RKO (cell line): ENCODE results near the gene GMEB1.
A peak's percentile ranks its signal among the peaks of the same experiment; 100 is the strongest.
"Not testable (repeated sequence)": the region's sequence is repeated elsewhere in the genome, so short reads cannot be mapped to it uniquely, and the experiment has no call there.

ENCODE experiments used
- DNase-seq: peaks from one replicate; pipeline ENCODE4 v3.0.0-alpha.2; 2016; ENCODE audit warnings: low spot score

Gene GMEB1, protein sequence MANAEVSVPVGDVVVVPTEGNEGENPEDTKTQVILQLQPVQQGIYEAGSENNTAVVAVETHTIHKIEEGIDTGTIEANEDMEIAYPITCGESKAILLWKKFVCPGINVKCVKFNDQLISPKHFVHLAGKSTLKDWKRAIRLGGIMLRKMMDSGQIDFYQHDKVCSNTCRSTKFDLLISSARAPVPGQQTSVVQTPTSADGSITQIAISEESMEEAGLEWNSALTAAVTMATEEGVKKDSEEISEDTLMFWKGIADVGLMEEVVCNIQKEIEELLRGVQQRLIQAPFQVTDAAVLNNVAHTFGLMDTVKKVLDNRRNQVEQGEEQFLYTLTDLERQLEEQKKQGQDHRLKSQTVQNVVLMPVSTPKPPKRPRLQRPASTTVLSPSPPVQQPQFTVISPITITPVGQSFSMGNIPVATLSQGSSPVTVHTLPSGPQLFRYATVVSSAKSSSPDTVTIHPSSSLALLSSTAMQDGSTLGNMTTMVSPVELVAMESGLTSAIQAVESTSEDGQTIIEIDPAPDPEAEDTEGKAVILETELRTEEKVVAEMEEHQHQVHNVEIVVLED

DNA sequence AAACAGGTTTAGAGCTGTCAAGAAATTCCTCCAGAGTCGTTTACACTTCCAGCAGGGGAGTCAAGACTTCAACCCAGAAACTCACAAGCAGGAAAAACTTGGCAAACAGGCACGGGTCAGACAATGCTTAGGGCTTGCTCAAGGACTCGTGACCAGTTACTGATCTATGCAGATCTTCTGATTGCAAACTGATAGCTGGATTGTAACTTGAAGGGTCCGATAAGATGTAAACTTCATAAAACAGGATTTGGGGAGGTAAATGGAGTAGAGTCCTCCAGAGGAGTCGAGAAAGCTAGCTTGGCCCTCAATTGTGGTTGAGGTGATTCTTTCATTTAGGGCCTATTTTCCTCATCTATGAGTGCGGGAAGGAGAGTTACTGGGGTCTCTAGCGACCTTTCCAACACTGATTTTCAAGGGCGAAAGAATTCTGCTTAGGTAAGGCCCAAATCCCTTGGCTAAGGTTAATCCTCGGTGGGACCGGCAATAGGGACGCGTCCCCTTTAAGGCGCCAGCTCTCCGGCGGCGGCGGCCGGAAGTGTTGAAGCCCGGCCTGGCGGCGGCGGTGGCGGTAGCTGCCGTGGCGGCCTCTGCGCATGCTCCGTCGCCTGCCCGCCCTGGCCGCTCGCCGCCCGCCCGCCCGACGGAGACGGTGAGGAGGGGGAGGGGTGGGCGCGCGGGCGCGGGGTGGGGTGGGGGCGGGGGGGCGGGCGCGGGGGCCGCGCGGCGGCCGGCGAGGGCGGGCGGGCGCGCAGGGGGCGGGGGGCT, at the start of gene GMEB1:
Gene GMEB1 (plus strand): TSS at position 594 of the 765 bp plus-strand sequence. CDS start 14,829 bp downstream, outside the sequence.
- peak; percentile 93 for DNase-seq

- no peak for DNase-seq
These were observed 36.9 kb upstream of the GMEB1 start for GRCh38 chr1:28631713-28632112.

GRCh38 chr1:28632560-28632959, 36.0 kb upstream of the GMEB1 start:
- no peak for DNase-seq

DNA sequence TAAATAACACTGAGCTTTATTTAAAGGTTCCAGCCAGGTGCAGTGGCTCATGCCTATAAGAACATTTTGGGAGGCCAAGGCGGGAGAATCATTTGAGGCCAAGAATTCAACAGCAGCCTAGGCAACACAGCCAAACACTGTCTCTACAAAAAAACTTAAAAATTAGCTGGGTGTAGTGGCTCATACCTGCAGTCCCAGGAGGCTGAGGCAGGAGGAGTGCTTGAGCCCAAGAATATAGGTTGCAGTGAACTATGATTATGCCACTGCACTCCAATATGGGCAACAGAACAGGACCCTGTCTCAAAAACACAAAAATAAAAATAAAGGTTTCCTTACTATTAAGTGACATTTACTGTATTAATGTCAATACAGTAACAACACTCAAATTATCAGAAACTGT, 27.8 kb upstream of the GMEB1 start:
- DNase-seq, result peak; percentile 71

- DNase-seq, result peak; percentile 41
These were observed 26.3 kb upstream of the GMEB1 start for GRCh38 chr1:28642056-28642846.

DNA sequence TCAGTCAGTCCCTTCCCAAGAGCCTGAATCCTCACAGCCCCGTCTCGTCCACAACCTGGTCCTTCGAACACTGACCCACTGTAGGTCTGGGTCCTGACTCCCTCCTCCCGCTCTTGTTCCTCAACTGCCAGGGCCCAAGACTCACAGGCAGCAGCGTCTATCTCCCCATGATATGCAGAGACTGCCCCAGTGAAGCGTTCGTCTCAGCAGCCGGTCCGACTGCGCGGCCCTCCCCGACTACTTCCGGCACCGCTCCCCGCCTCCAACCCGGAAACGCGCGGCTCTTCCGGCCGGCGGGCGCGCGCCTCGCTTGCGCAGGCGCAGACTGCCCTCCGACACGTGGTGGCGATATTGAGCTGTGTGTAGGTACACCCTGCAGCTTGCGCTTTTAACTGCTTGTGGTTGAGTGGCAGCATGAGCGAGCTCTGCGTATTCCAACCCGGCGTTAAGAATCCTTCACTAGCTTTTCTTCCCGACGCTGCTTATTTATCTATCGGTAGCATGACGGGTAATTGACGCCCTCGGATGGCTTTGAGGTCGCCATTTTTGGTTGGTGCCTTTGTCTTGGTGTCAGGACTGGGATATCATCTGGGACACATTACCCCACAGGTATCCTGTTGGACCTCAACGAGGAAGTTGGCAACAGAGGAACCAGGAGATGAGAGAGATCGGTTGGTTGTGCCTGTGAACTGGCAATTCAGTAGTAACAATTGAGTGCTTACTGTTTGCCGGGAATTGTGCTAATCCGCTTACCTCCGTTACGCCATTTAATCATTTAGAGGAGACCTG, 25.5 kb upstream of the GMEB1 start, which contains the start of gene TAF12:
Gene TAF12 (minus strand): TSS at position 221 of the 789 bp plus-strand sequence. CDS start 20,986 bp downstream, outside the sequence.
- peak; percentile 96 for DNase-seq

DNA sequence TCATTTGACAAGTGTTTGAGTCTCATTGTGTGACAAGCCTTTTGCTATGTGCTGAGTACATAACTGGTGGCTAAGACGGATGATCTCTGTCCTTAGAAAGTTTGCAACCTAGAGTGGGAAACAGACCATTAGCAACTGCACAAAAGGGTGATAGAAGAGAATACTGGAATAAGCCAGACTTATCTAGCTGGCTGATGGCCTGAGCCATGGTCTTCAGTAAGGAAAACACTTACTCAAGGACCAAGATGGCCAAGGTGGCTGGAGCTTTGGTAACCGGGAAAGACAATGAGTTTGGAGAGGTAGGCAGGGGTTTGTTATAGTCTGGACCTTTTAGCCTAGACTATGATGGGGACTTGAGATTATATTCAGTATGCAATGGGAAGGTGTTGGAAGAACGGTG, 24.1 kb upstream of the GMEB1 start:
- no peak for DNase-seq

DNA sequence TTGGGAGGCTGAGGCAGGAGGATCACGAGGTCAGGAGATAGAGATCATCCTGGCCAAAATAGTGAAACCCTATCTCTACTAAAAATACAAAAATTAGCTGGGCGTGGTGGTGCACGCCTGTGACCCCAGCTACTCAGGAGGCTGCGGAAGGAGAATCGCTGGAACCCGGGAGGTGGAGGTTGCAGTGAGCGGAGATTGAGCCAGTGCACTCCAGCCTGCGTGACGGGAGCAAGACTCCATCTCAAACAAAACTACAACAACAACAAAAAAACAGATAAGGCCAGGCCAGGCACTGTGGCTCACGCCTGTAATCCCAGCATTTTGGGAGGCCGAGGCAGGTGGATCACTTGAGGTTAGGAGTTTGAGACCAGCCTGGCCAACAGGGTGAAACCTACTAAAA, 23.2 kb upstream of the GMEB1 start:
- DNase-seq, result not testable (repeated sequence)

DNA sequence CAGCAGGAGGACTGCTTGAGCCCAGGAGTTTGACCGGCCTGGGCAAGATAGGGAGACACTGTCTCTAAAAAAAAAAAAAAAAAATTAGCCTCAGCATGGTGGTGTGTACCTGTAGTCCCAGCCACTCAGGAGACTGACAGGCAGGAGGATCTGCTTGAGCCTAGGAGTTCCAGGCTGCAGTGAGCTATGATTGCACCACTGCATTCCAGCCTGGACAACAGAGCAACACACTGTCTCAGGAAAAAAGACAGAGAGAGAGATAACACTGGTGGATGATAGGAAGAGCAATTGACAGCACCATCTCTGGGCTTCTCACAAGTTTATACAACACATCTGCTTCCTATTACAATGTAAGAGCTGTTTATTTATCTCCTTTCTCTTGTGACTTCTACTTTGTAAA, 22.5 kb upstream of the GMEB1 start:
- DNase-seq, result no peak

GRCh38 chr1:28648008-28648473, 20.5 kb upstream of the GMEB1 start:
- peak; percentile 95 for DNase-seq

DNA sequence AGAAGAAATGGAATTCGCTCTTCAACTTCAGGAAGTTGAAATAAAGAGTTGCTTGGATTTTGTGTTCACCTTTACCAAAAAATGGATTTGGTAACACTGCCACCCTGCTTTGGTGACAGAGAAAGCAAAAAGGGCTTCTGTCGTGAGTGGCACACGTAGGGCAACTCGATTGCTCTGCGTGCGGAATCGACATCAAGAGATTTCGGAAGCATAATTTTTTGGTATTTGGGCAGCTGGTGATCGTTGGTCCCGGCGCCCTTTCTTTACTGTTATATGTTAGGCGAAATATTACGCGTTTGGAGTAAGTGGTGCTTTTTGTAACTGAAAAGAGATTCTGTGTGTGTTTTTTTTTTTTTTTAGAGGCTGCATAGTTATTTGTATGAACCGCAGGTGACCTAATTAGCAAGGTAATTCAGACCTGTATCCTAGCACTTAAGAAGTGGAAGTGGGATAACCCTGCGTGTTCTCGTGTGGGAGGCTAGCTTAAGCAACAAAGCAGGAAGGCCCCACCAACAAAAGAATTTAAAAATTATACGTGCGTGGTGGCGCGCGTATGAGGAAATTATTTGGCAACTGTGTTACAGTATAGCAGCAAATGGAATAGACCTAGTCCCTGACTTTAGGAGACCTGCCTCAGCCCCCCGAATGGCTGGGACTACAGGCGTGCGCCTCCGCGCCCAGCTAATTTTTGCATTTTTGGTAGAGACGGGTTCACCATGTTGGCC, 19.9 kb upstream of the GMEB1 start, which contains the start of gene RNU11:
Gene RNU11 (plus strand): TSS at position 127 of the 725 bp plus-strand sequence.
- DNase-seq, result peak; percentile 98

- DNase-seq, result not testable (repeated sequence)
These were observed 15.5 kb upstream of the GMEB1 start for GRCh38 chr1:28653063-28653462.

- DNase-seq, result peak; percentile 45
These were observed 14.7 kb upstream of the GMEB1 start for GRCh38 chr1:28653870-28654269.

DNA sequence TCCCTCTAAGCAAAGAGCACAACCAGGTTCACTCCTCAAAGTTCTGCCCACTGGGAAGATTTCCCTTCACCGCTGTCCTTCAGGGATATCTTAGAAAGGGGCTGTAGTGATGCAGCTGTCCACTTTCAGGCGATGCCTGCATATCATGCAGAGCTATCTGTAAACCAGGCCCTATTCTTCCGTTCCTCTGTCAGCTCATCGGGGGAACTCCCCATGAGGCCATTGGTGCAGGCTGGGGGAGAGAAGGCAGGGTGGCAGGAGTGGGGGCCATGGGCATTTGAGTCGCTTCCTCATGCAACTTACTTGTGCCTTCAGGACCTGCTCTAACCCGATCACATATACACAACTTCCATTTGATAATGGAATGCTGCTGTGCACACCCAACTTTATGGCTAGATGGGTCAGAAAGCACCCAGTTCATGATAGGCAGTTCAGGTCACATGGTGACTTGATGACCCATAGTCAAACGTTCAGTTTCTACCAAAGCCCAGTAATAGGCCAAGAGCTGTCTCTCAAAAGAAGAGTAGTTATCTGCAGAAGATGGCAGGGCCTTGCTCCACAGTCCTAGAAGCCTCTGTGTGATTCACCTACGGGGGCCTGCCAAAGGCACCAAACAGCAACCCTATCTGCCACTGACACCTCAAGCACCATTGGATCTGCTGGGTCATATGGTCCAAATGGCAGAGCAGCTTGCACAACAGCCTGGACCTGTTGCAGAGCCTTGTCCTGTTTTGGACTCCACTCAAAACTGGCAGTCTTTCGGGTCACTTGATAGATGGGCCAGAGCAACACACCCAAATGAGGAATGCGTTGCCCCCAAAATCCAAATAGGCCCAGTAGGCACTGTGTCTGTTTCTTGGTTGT, 12.9 kb upstream of the GMEB1 start:
- not testable (repeated sequence) for DNase-seq

DNA sequence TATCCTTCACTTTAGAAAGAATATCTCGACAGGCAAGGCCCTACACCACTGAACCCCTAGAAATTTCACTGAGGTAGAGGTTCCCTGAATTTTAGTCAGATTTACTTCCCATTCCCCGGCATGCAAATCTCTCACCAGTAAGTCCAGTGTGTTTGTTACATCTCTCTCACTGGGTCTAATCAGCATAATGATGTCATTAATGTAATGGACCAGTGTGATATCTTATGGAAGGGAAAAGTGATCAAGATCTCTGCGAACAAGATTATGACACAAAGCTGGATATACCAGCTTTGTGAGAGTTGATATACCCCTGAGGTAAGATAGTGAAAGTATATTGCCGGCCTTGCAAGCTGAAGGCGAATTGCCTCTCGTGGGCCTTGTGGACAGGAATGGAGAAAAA, 12.2 kb upstream of the GMEB1 start:
- no peak for DNase-seq

DNA sequence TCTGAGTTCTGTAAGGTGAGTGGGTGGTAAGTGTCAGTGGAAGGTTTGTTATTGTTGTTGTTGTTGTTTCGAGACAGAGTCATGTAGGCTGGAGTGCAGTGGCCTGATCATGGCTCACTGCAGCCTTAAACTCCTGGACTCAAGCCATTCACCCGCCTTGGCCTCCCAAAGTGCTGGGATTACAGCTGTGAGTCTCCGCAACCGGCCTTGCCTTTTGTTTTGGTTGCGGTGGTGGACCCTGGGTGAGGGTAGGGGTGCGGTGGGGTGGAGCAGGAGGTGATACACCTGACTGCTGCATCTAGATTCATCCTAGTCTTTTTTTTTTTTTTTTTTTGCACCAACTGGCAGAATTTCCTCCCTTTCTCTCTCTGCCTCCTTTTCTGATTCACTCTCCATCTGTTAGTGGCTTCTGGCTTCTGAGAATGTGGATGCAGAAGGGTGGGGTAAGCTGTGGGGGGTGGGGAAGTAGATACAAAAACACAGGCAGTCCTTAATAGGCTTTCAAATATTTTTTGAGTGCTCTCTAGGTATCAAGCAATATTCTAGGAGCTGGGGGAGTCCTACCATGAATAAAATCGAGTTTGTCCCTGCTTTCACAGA, 4.6 kb upstream of the GMEB1 start:
- DNase-seq, result no peak

DNA sequence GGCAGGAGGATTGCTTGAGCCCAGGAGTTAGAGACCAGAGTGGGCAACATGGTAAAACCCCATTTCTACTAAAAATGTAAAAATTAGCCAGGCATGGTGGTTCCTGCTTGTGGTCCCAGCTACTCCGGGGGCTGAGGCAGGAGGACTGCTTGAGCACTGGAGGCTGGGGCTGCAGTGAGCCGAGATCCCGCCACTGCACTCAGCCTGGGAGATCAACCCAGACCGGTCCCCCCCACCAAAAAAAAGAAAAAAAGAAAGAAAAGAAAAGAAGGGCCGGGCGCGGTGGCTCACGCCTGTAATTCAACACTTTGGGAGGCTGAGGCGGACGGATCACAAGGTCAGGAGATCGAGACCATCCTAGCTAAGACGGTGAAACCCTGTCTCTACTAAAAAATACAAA, 1.8 kb upstream of the GMEB1 start:
- no peak for DNase-seq

DNA sequence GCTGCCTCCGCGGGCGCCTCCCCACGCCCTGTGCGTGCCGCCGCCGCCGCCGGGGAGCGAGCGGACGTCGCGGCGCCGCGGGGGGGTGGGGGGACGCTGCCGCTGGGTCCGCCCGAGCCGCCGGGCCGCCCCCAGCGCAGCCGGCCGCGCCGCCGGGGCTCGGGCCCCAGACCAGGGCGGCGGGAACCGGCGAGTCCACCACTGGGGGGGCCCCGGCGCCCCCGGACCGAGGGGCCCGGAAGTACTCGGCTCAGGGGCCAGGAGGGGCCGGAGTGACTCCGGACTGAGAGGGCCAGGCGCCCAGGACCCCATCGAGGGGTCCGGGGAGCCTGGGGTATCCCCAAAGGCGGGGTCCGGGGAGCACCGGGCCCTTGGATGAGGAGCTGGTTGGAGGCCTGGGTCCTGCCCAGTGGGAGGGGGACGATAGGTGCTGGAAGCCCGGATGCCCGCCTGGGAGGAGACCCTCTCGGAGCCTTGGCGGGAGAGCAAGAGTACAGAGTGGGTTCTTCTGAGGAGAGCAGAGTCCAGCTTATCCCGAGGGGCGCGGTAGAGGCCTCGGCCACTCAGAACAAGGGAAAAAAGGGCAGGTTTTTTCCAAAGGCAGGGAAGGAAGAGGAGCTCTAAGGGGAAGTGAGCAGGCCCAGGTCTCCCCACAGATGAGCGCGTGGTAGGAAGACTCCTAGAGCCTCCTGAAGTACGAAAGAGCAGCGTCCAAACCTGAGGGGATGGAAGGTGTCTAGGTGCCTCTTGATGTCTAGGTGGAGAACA, 556 bp downstream of the GMEB1 start:
- peak; percentile 40 for DNase-seq
